Karpas-422 (cell line): ENCODE data around the gene MACROD2. TPM values are rescaled to one million over a fixed set of nuclear protein-coding genes. Genes with fewer than 3 reads are reported as not detected.

Source experiments
- DNase-seq: peaks from one replicate; pipeline ENCODE4 v3.0.0-alpha.2; 2015
- H2AFZ ChIP-seq: fragments of 200-600 bp; sonication (generic); 2 replicates; pipeline ENCODE4 v1.6.1; 2014; ENCODE audit warnings: antibody characterized with exemption, low read length, mixed read lengths
- H3K27ac ChIP-seq: fragments of 200-600 bp; sonication (generic); 2 replicates; pipeline ENCODE4 v1.5.1; 2014; ENCODE audit warnings: mild to moderate bottlenecking, low read length, moderate library complexity
- H3K27me3 ChIP-seq: fragments of 200-600 bp; sonication (generic); 2 replicates; pipeline ENCODE4 v1.6.1; 2014; ENCODE audit warnings: low read length, mixed read lengths
- H3K36me3 ChIP-seq: fragments of 200-600 bp; sonication (generic); 2 replicates; pipeline ENCODE4 v1.6.1; 2014; ENCODE audit warnings: low read length, mixed read lengths; ENCODE audit not compliant: insufficient read depth
- H3K4me1 ChIP-seq: fragments of 200-600 bp; sonication (generic); 2 replicates; pipeline ENCODE4 v1.6.1; 2014; ENCODE audit warnings: mild to moderate bottlenecking, low read length, mixed read lengths
- H3K4me2 ChIP-seq: fragments of 200-600 bp; sonication (generic); 2 replicates; pipeline ENCODE4 v1.6.1; 2014; ENCODE audit warnings: low read length, low read depth, mild to moderate bottlenecking; ENCODE audit not compliant: poor library complexity, severe bottlenecking
- H3K4me3 ChIP-seq: fragments of 200-600 bp; sonication (generic); 2 replicates; pipeline ENCODE4 v1.5.1; 2014; ENCODE audit warnings: mild to moderate bottlenecking, antibody characterized with exemption, low read length, mixed read lengths
- H3K79me2 ChIP-seq: fragments of 200-600 bp; sonication (generic); 2 replicates; pipeline ENCODE4 v1.6.1; 2014; ENCODE audit warnings: mild to moderate bottlenecking, low read length, mixed read lengths
- H3K9ac ChIP-seq: fragments of 200-600 bp; sonication (generic); 2 replicates; pipeline ENCODE4 v1.6.0; 2014; ENCODE audit warnings: low read length
- H3K9me2 ChIP-seq: fragments of 200-600 bp; sonication (generic), shearing (Covaris generic); replicated peaks from 2 replicates; pipeline ENCODE4 v1.6.0; 2014; ENCODE audit warnings: mild to moderate bottlenecking, low read length, moderate library complexity; ENCODE audit not compliant: insufficient read depth
- H3K9me3 ChIP-seq: fragments of 300-700, 200-600 bp; sonication (generic); 2 replicates; pipeline ENCODE4 v1.6.1; 2014; ENCODE audit warnings: low read length, mixed read lengths
- H4K20me1 ChIP-seq: fragments of 200-600 bp; sonication (generic); 2 replicates; pipeline ENCODE4 v1.6.1; 2014; ENCODE audit warnings: mild to moderate bottlenecking, antibody characterized with exemption, low read length, low read depth; ENCODE audit not compliant: insufficient read depth
- total RNA-seq: library from RNA; depleted of rRNA; stranded (reverse); fragments of >200 nt; shearing (Covaris generic); gene quantifications from 2 replicates; pipeline ENCODE4 v1.2.3, GENCODE V29; 2014; ENCODE audit warnings: low replicate concordance

Gene MACROD2
- total RNA-seq, 1 experiment from 2014 or later = 0.15 TPM

DNA sequence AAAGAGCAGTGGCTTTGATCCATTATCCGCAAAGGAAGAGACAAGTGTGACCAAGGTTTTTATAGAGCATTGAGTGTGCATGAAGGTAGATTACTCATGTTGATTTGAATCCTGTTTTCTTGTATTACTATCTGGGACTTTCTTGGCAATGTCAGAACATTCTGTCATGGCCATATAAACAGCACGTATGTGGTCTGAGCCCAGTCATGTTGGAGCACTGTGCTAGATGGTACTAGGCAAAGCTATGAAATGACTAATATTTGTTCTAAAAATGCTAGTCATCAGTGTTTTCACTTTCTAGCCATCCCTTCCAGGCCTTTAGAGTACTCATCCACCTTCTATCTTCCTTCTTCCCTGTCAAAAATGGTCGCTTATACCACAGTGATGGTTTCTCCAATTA lies 620.7 kb downstream of the MACROD2 start:
- H3K9me3 ChIP-seq = peaks cover 4% of the 10 kb centered on the region; the same call in 1 of the 2 replicates
- H3K9me2 ChIP-seq = no peaks in the 10 kb centered on the region; the same call in 1 of the 2 replicates
- DNase-seq = no peak
- no peak overlapping the region for H3K4me2 ChIP-seq
- no peaks in the 10 kb centered on the region for H3K4me1 ChIP-seq
- H3K9ac ChIP-seq = no peak overlapping the region
- no peak overlapping the region for H3K4me3 ChIP-seq
- H3K27ac ChIP-seq = no peak overlapping the region
- no peaks in the 10 kb centered on the region for H3K79me2 ChIP-seq
- H2AFZ ChIP-seq = no peak overlapping the region
- no peaks in the 10 kb centered on the region for H4K20me1 ChIP-seq
- H3K27me3 ChIP-seq = no peaks in the 10 kb centered on the region
- H3K36me3 ChIP-seq = no peaks in the 10 kb centered on the region

DNA sequence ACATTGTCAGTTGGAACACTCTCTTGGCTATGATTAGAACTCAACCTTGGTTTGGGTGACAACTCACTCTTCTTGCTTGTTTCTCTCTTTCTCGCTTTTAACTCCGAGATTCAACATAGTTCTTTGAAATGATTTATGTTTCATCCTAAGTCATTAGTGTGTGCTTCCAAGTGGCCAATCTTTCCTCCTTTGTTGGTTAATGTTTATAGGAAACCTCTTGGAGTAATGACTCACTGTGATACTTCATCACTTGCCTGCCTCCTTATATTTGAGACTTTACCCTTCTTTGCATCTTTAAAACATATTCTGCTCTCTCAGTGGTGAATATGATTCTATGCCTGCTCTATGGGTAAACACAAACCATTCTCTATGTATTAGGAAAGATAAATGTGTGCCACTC lies 621.8 kb downstream of the MACROD2 start:
- H2AFZ ChIP-seq = no peak overlapping the region

DNA sequence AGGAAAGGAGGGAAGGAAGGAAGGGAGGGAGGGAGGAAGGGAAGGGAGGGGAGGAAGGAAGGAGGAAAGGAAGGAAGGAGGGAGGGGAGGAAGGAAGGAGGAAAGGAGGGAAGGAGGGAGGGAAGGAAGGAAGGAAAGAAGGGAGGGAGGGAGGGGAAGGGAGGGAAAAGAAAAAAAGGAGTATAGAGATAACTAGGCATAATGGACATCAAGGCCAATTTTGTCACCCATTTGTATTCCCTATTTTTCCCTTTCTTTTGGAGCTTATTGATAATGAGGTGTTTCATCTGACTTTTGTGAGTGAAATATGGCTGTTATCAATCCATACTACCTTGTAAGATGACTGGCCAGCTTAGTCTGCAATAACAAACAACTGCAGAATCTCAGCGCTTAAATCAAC lies 624.1 kb downstream of the MACROD2 start:
- Histone ChIP-seq H3K27me3 (no peaks in the 10 kb centered on the region), H3K9ac (no peak overlapping the region), H3K9me3 (peaks cover 4% of the 10 kb centered on the region; the same call in 1 of the 2 replicates), H4K20me1 (no peaks in the 10 kb centered on the region), H3K4me2 (no peak overlapping the region), H3K27ac (no peak overlapping the region), H3K36me3 (no peaks in the 10 kb centered on the region), H3K9me2 (no peaks in the 10 kb centered on the region; the same call in 1 of the 2 replicates), H2AFZ (no peak overlapping the region), H3K4me1 (no peaks in the 10 kb centered on the region), H3K79me2 (no peaks in the 10 kb centered on the region), H3K4me3 (no peak overlapping the region)
- DNase-seq = no peak

More for the DNA sequence above, 621.8 kb downstream of the MACROD2 start:
- Histone ChIP-seq H3K4me3 (no peak overlapping the region), H3K79me2 (no peaks in the 10 kb centered on the region), H3K9me3 (peaks cover 4% of the 10 kb centered on the region; the same call in 1 of the 2 replicates), H3K4me1 (no peaks in the 10 kb centered on the region), H4K20me1 (no peaks in the 10 kb centered on the region), H3K27me3 (no peaks in the 10 kb centered on the region), H3K36me3 (no peaks in the 10 kb centered on the region), H3K4me2 (no peak overlapping the region), H3K27ac (no peak overlapping the region), H3K9me2 (no peaks in the 10 kb centered on the region; the same call in 1 of the 2 replicates), H3K9ac (no peak overlapping the region)
- DNase-seq = no peak

DNA sequence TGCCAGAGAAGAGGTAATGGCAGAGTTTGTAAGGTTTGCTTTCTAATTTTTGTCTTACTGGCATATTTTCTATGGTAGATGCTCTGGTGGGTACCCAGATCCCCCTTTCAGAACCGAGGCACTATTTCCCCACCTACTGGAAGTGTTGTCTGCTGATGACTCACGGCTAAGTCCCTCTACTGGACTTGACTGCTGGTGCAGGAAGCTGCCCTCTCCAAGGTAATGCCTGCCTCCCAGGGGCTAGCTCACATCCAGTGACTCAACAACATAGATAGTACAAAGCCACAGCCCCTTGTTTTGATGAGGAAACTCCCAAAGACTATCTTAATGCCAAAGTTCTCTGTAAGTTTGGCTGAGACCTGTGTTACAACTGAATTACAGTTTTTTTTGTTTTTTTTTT lies 627.5 kb downstream of the MACROD2 start:
- H3K4me3 ChIP-seq = no peak overlapping the region
- H3K79me2 ChIP-seq = no peaks in the 10 kb centered on the region
- no peaks in the 10 kb centered on the region for H3K4me1 ChIP-seq
- no peak overlapping the region for H2AFZ ChIP-seq
- no peak for DNase-seq
- H4K20me1 ChIP-seq = no peaks in the 10 kb centered on the region
- H3K27ac ChIP-seq = no peak overlapping the region
- no peak overlapping the region for H3K4me2 ChIP-seq
- H3K9ac ChIP-seq = no peak overlapping the region
- H3K36me3 ChIP-seq = no peaks in the 10 kb centered on the region
- H3K9me2 ChIP-seq = no peaks in the 10 kb centered on the region
- no peaks in the 10 kb centered on the region for H3K27me3 ChIP-seq
- H3K9me3 ChIP-seq = no peaks in the 10 kb centered on the region; the same call in 1 of the 2 replicates

DNA sequence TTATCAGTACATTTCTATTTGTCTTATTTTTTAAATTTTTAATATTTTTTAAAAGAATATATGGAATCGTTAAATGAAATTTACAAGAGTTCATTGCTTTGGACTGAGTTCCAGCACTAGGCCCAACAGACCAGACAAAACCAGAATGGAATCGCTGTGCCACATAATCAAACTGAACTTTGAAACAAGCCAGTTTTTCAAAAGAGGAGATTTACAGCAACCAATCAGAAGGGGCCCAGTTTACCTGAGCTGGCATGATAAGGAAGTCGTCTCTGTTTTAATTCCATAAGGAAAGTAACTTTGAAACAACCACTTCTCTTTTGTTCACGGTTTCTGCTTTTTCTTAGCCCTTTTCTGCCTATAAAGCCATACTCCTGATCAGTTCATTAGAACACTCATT lies 635.7 kb downstream of the MACROD2 start:
- no peaks in the 10 kb centered on the region for H3K4me1 ChIP-seq
- no peaks in the 10 kb centered on the region for H3K9me2 ChIP-seq
- no peaks in the 10 kb centered on the region for H3K79me2 ChIP-seq
- H3K27me3 ChIP-seq = no peaks in the 10 kb centered on the region
- H2AFZ ChIP-seq = no peak overlapping the region
- DNase-seq = no peak
- H3K36me3 ChIP-seq = no peaks in the 10 kb centered on the region
- no peaks in the 10 kb centered on the region for H3K9me3 ChIP-seq
- no peaks in the 10 kb centered on the region for H4K20me1 ChIP-seq
- H3K9ac ChIP-seq = no peak overlapping the region
- no peak overlapping the region for H3K4me2 ChIP-seq
- H3K4me3 ChIP-seq = no peak overlapping the region
- no peak overlapping the region for H3K27ac ChIP-seq

DNA sequence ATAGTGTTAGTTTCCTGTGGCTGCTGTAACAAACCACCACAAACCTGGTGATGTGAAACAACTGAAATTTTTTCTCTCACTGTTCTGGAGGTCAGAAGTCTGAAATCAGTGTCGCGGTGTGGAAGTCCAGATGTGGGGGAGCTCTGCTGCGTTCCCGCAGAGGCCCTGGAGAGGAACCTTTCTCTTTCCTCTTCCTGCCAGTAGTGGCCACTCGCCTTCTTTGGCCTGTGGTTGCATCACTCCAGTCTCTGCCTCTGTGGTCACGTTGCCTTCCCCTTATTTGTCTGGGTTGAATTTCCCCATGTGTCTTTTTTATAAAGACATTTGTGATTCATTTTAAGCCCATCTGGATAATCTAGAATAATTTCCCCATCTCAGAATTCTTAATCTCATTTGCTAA lies 637.6 kb downstream of the MACROD2 start:
- Histone ChIP-seq H3K27ac (no peak overlapping the region), H3K4me3 (no peak overlapping the region), H3K9me2 (no peaks in the 10 kb centered on the region), H3K27me3 (no peaks in the 10 kb centered on the region), H3K4me2 (no peak overlapping the region), H3K36me3 (no peaks in the 10 kb centered on the region), H2AFZ (no peak overlapping the region), H3K4me1 (no peaks in the 10 kb centered on the region), H3K9me3 (no peaks in the 10 kb centered on the region), H4K20me1 (no peaks in the 10 kb centered on the region), H3K79me2 (no peaks in the 10 kb centered on the region), H3K9ac (no peak overlapping the region)
- DNase-seq = no peak

DNA sequence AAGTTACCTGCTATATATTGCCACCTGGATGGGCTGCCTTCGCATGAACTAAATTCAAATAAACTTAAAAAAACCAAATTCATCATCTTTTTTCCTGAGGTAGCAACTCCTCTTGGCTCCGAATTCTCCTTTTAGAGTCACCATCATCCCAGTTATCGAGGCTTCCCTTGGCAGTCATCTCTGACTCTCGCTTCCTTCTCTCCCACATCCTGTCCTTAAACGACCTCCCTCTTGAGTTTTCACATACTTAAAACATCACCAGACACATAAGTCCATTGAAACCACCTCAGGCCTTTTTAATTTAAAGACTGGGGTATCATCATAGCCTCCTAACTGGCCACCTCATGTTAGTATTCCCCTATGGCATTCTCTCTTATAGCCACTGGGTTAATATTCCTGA lies 638.2 kb downstream of the MACROD2 start:
- no peaks in the 10 kb centered on the region for H3K9me3 ChIP-seq
- no peaks in the 10 kb centered on the region for H3K36me3 ChIP-seq
- no peaks in the 10 kb centered on the region for H3K4me1 ChIP-seq
- no peak overlapping the region for H3K4me2 ChIP-seq
- no peak overlapping the region for H3K27ac ChIP-seq
- no peaks in the 10 kb centered on the region for H3K79me2 ChIP-seq
- no peak for DNase-seq
- H2AFZ ChIP-seq = no peak overlapping the region
- no peak overlapping the region for H3K4me3 ChIP-seq
- no peak overlapping the region for H3K9ac ChIP-seq
- H3K9me2 ChIP-seq = no peaks in the 10 kb centered on the region
- H4K20me1 ChIP-seq = no peaks in the 10 kb centered on the region
- no peaks in the 10 kb centered on the region for H3K27me3 ChIP-seq

DNA sequence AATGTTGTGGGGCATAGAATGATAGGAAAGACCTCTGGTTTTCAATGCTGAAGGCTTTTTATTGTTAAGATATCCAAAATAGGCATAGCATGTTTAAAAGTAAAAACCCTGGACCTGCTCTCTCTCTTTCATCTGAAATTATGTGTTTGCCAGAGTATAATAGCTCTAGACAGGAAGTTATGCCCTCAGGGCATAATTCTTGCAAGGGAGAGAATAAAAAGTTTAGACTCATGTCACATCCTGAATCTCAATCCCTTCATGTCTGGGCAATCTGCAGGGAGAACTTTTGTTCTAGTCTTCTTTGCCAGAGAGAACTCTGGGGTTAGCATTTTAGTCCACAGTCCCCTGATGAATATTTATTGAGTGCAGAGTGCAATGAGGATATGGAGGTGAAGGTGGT lies 639.3 kb downstream of the MACROD2 start:
- Histone ChIP-seq H3K79me2 (no peaks in the 10 kb centered on the region), H3K27me3 (no peaks in the 10 kb centered on the region), H3K9me2 (no peaks in the 10 kb centered on the region), H3K4me1 (no peaks in the 10 kb centered on the region), H3K9ac (no peak overlapping the region), H3K4me3 (no peak overlapping the region), H3K9me3 (no peaks in the 10 kb centered on the region), H3K27ac (no peak overlapping the region), H3K36me3 (no peaks in the 10 kb centered on the region), H3K4me2 (no peak overlapping the region), H4K20me1 (no peaks in the 10 kb centered on the region), H2AFZ (no peak overlapping the region)
- no peak for DNase-seq

DNA sequence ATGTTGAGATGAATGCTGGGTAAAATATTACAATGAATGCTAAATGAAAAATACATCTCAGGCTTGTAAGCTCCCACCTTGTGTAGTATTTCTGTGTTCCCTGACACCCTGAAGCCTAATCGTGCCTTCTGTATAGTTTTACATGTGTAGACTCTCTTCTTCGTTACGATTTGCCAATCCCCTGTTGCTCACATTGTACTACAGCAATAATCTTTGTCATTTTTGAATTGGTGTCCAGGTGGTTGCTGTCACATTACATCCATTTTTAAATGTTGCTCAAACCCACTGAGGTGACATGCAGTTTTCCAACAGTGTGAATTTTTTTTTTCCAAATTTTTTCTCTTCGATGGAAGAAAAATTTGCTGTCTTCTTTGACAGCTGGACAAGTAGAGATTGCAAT lies 642.1 kb downstream of the MACROD2 start:
- H3K79me2 ChIP-seq = no peaks in the 10 kb centered on the region
- H3K4me2 ChIP-seq = no peak overlapping the region
- H3K9me2 ChIP-seq = no peaks in the 10 kb centered on the region
- H3K9ac ChIP-seq = no peak overlapping the region
- H3K4me3 ChIP-seq = no peak overlapping the region
- no peaks in the 10 kb centered on the region for H3K36me3 ChIP-seq
- no peak for DNase-seq
- no peak overlapping the region for H3K27ac ChIP-seq
- H4K20me1 ChIP-seq = no peaks in the 10 kb centered on the region
- no peaks in the 10 kb centered on the region for H3K27me3 ChIP-seq
- H3K9me3 ChIP-seq = peaks cover 15% of the 10 kb centered on the region
- no peaks in the 10 kb centered on the region for H3K4me1 ChIP-seq
- no peak overlapping the region for H2AFZ ChIP-seq
